SK-N-SH (cell line): Measurements from ENCODE around the gene KLHDC10. TPM values are rescaled to one million over a fixed set of nuclear protein-coding genes. Genes with fewer than 3 reads are reported as not detected.

Experiments used
- CTCF ChIA-PET: fragments of 300-600, 350-600 bp; formaldehyde crosslinking; extraction: SDS; loops from one replicate; lab custom pipeline; 2021; lab: Yijun Ruan, JAX
- POLR2A ChIA-PET: fragments of 350-600 bp; sonication (Branson Sonifier 250); formaldehyde crosslinking; extraction: SDS; loops from one replicate; lab custom pipeline; 2020; ENCODE audit warnings: antibody characterized with exemption, inconsistent platforms; lab: Yijun Ruan, JAX
- DNase-seq: peaks from one replicate; pipeline ENCODE4 v3.0.0; 2012
- H2AFZ ChIP-seq: fragments of 200-600 bp; sonication (generic); 2 replicates; pipeline ENCODE4 v1.8.1; 2016; ENCODE audit warnings: antibody characterized with exemption, mild to moderate bottlenecking, low read depth
- H3F3A ChIP-seq: fragments of 200-600 bp; sonication (generic); replicated peaks from 2 replicates; pipeline ENCODE3; 2016; ENCODE audit warnings: antibody characterized with exemption, mild to moderate bottlenecking; ENCODE audit not compliant: insufficient read depth
- H3K27ac ChIP-seq, 2 experiments: fragments of 200-500 bp in 1 of 2; fragments of 200-600 bp in 1 of 2; sonication (Bioruptor generic) in 1 of 2; sonication (generic), shearing (Covaris generic) in 1 of 2; 2 replicates each; pipeline versions ENCODE4 v1.5.1 to v1.6.1; 2014 to 2016; ENCODE audit warnings: low read depth in 2 of 2, inconsistent platforms in 1 of 2, low read length in 1 of 2, mild to moderate bottlenecking in 1 of 2, mixed read lengths in 1 of 2
- H3K27me3 ChIP-seq: fragments of 200-600 bp; sonication (generic), shearing (Covaris generic); 2 replicates; pipeline ENCODE4 v1.6.1; 2016; ENCODE audit warnings: mixed run types; ENCODE audit not compliant: insufficient read depth
- H3K36me3 ChIP-seq, 2 experiments: fragments of 200-500 bp in 1 of 2; fragments of 200-600 bp in 1 of 2; sonication (Bioruptor generic) in 1 of 2; sonication (generic) in 1 of 2; replicated peaks in 1 of 2; 2 replicates each; pipeline versions ENCODE3 to v1.5.1; 2014 to 2016; ENCODE audit warnings: low read length in 1 of 2, mild to moderate bottlenecking in 1 of 2; ENCODE audit not compliant: insufficient read depth in 2 of 2, control insufficient read depth in 1 of 2
- H3K4me1 ChIP-seq, 2 experiments: fragments of 200-500 bp in 1 of 2; fragments of 200-600 bp in 1 of 2; sonication (Bioruptor generic) in 1 of 2; sonication (generic), shearing (Covaris generic) in 1 of 2; 2 replicates each; pipeline versions ENCODE4 v1.5.1 to v1.6.1; 2014 to 2016; ENCODE audit warnings: low read depth in 1 of 2, low read length in 1 of 2, mixed run types in 1 of 2; ENCODE audit not compliant: insufficient read depth in 2 of 2, control insufficient read depth in 1 of 2
- H3K4me2 ChIP-seq: fragments of 200-600 bp; sonication (generic), shearing (Covaris generic); 2 replicates; pipeline ENCODE4 v1.6.1; 2017; ENCODE audit warnings: mixed run types
- H3K4me3 ChIP-seq, 2 experiments: fragments of 200-500 bp in 1 of 2; fragments of 200-600 bp in 1 of 2; sonication (Bioruptor generic) in 1 of 2; sonication (generic), shearing (Covaris generic) in 1 of 2; 2 replicates each; pipeline versions ENCODE4 v1.5.1 to v1.8.1; 2014 to 2016; ENCODE audit warnings: low read depth in 2 of 2, inconsistent platforms in 1 of 2, low read length in 1 of 2, mild to moderate bottlenecking in 1 of 2, mixed read lengths in 1 of 2, moderate library complexity in 1 of 2
- H3K79me2 ChIP-seq: fragments of 200-600 bp; sonication (generic); 2 replicates; pipeline ENCODE4 v1.8.1; 2017; ENCODE audit warnings: mild to moderate bottlenecking; ENCODE audit not compliant: insufficient read depth
- H3K9ac ChIP-seq: fragments of 200-600 bp; sonication (generic); 2 replicates; pipeline ENCODE4 v1.6.1; 2017; ENCODE audit warnings: mixed run types
- H3K9me2 ChIP-seq: fragments of 200-600 bp; sonication (generic); 2 replicates; pipeline ENCODE4 v1.6.1; 2017; ENCODE audit warnings: mixed run types
- H3K9me3 ChIP-seq: fragments of 200-600 bp; sonication (generic); 2 replicates; pipeline ENCODE4 v1.6.1; 2017; ENCODE audit warnings: mixed run types, mild to moderate bottlenecking, moderate library complexity
- H4K20me1 ChIP-seq: fragments of 200-600 bp; sonication (generic); 2 replicates; pipeline ENCODE4 v1.6.1; 2017; ENCODE audit warnings: mild to moderate bottlenecking, mixed run types; ENCODE audit not compliant: insufficient read depth
- ELF1 ChIP-seq: IDR thresholded peaks from 2 replicates; pipeline ENCODE4 v1.4.0; 2012
- FOXJ3 ChIP-seq: sonication (generic); formaldehyde crosslinking; IDR thresholded peaks from 2 replicates; pipeline ENCODE4 v1.5.1; 2020; ENCODE audit warnings: mild to moderate bottlenecking, missing genetic modification reagents
- FOXM1 ChIP-seq: IDR thresholded peaks from 2 replicates; pipeline ENCODE4 v1.4.0; 2012; ENCODE audit warnings: low read depth, mild to moderate bottlenecking
- GABPA ChIP-seq: IDR thresholded peaks from 2 replicates; pipeline ENCODE4 v1.4.0; 2012; ENCODE audit warnings: low read depth, mild to moderate bottlenecking
- GATA2 ChIP-seq: sonication (generic); formaldehyde crosslinking; IDR thresholded peaks from 2 replicates; pipeline ENCODE4 v1.5.0; 2020; ENCODE audit warnings: mild to moderate bottlenecking, missing genetic modification reagents
- JUND ChIP-seq: IDR thresholded peaks from 2 replicates; pipeline ENCODE4 v1.4.0; 2012
- MAX ChIP-seq: IDR thresholded peaks from 2 replicates; pipeline ENCODE4 v1.4.0; 2012; ENCODE audit warnings: low read depth
- MEF2A ChIP-seq: IDR thresholded peaks from 2 replicates; pipeline ENCODE4 v1.4.0; 2012; ENCODE audit warnings: low read depth, borderline replicate concordance
- NRF1 ChIP-seq: IDR thresholded peaks from 2 replicates; pipeline ENCODE4 v1.6.1; 2012; ENCODE audit warnings: low read depth, mild to moderate bottlenecking, low read length
- RAD21 ChIP-seq: IDR thresholded peaks from 2 replicates; pipeline ENCODE4 v1.6.1; 2012; ENCODE audit warnings: mild to moderate bottlenecking, low read length
- RCOR1 ChIP-seq: fragments of 150-350 bp; IDR thresholded peaks from 2 replicates; pipeline ENCODE4 v1.6.1; 2017; ENCODE audit warnings: antibody characterized with exemption, low read length
- SMC3 ChIP-seq: IDR thresholded peaks from 2 replicates; pipeline ENCODE4 v1.6.1; 2012; ENCODE audit warnings: low read depth, low read length, improper control_type of control experiment
- TAF1 ChIP-seq: IDR thresholded peaks from 2 replicates; pipeline ENCODE4 v1.6.1; 2012; ENCODE audit warnings: low read depth, mild to moderate bottlenecking, low read length, moderate library complexity, borderline replicate concordance
- USF1 ChIP-seq: IDR thresholded peaks from 2 replicates; pipeline ENCODE4 v1.4.0; 2012; ENCODE audit warnings: low read depth, borderline replicate concordance
- WGBS: methylation state at CpG from one replicate; pipeline ENCODE4 v1.1.6; 2017; ENCODE audit warnings: low lambda C conversion rate; 5-methylcytosine and 5-hydroxymethylcytosine counted together
- polyA plus RNA-seq, 3 experiments: library from polyadenylated mRNA; depleted of rRNA; stranded (reverse); fragments of >200 nt; gene quantifications; 2 replicates each; pipeline ENCODE4 v1.2.3, GENCODE V29; 2012

Gene KLHDC10
- polyA plus RNA-seq, 1 of the 3 experiments (the other 2 are of a cell fraction) = 15.9 TPM

- ChIA-PET CTCF (interaction anchor here (0.6 to 4.1 kb wide), 6 partner anchors 12 to 580 kb away, joined by 3 to 30 read pairs (median 4); partner anchors contain the start of gene KLHDC10), POLR2A (interaction anchor here (0.6 to 2.9 kb wide), 5 partner anchors 8 to 72 kb away, joined by 3 to 19 read pairs (median 4); partner anchors contain the start of genes KLHDC10 and TMEM209)
- Histone ChIP-seq H3K27ac (peak overlapping the region in 1 of 2 experiments; percentile 5; a peak in 1 of 4 replicates), H3K9me3 (no peaks in the 10 kb centered on the region), H3K36me3 (peaks cover 0 to 5% of the 10 kb centered on the region in 2 experiments), H3K9me2 (no peaks in the 10 kb centered on the region), H3K9ac (no peak overlapping the region), H3K4me2 (no peak overlapping the region), H3F3A (peaks cover 10% of the 10 kb centered on the region), H4K20me1 (no peaks in the 10 kb centered on the region), H3K27me3 (no peaks in the 10 kb centered on the region), H3K4me1 (peaks cover 5 to 15% of the 10 kb centered on the region in 2 experiments; a peak in 2 of 4 replicates), H3K4me3 (no peak overlapping the region), H3K79me2 (no peaks in the 10 kb centered on the region), H2AFZ (no peak overlapping the region)
- TF ChIP-seq FOXJ3 = peak; percentile 41; the same call in 1 of the 2 replicates
- no peak for TF ChIP-seq MAX
- TF ChIP-seq GABPA = no peak
- no peak for TF ChIP-seq ELF1
- peak; percentile 60 for DNase-seq
- WGBS = 88% methylated on average over 15 of the region's 17 CpGs
Observed at GRCh38 chr7:130141884-130142653, 71.7 kb downstream of the KLHDC10 start.

- Histone ChIP-seq H3K4me3 (no peak overlapping the region), H3K79me2 (no peaks in the 10 kb centered on the region), H3K27ac (no peak overlapping the region), H3F3A (peaks cover 10% of the 10 kb centered on the region), H3K9me2 (no peaks in the 10 kb centered on the region), H3K4me1 (peaks cover 5 to 15% of the 10 kb centered on the region in 2 experiments; a peak in 2 of 4 replicates), H2AFZ (no peak overlapping the region), H3K27me3 (no peaks in the 10 kb centered on the region), H4K20me1 (no peaks in the 10 kb centered on the region), H3K36me3 (no peaks in the 10 kb centered on the region), H3K9me3 (no peaks in the 10 kb centered on the region), H3K9ac (no peak overlapping the region), H3K4me2 (no peak overlapping the region)
- POLR2A ChIA-PET = interaction anchor here (2.9 kb wide), 1 partner anchor 11 kb away, joined by 19 read pairs; no protein-coding TSS in a partner anchor
- WGBS = 95% methylated on average over 14 of the region's 14 CpGs
- CTCF ChIA-PET = interaction anchor here (0.6 to 4.1 kb wide), 5 partner anchors 11 to 579 kb away, joined by 3 to 30 read pairs (median 3); partner anchors contain the start of gene KLHDC10
- DNase-seq = no peak
- no peak for TF ChIP-seq TAF1
- no peak for TF ChIP-seq GATA2 (CRISPR knock-in tag)
- no peak for TF ChIP-seq RCOR1
- no peak for TF ChIP-seq SMC3
- no peak for TF ChIP-seq RAD21
- no peak for TF ChIP-seq NRF1
- no peak for TF ChIP-seq MEF2A
- no peak for TF ChIP-seq FOXM1
- TF ChIP-seq JUND = no peak
- TF ChIP-seq USF1 = no peak
Observed at GRCh38 chr7:130142654-130143333, 72.5 kb downstream of the KLHDC10 start.
